Panc1 (cell line): Measurements from ENCODE around the gene LAMA5. TPM values are rescaled to one million over a fixed set of nuclear protein-coding genes. Genes with fewer than 3 reads are reported as not detected.
A peak's percentile ranks its signal among the peaks of the same experiment; 100 is the strongest.

ENCODE experiments used
- ATAC-seq: fragments of 200-7000 bp; cut with Tn5 transposase; 2 replicates; pipeline ENCODE4 v1.9.1; 2020; ENCODE audit warnings: mild to moderate bottlenecking, moderate library complexity
- BruUV-seq: library from RNA; stranded (reverse); fragments of 400-500 nt; replicated peaks from 2 replicates; lab custom pipeline; 2021; lab: Mats Ljungman, UMichigan
- CTCF ChIA-PET: fragments of 300-600 bp; sonication (Branson Sonifier 250); formaldehyde crosslinking; loops from one replicate; lab custom pipeline; 2022; ENCODE audit warnings: antibody characterized with exemption; lab: Charles Lee
- POLR2A ChIA-PET: fragments of 300-600 bp; sonication (Branson Sonifier 250); formaldehyde crosslinking; loops from one replicate; lab custom pipeline; 2022; ENCODE audit warnings: antibody characterized with exemption; lab: Charles Lee
- DNase-seq: peaks from one replicate; pipeline ENCODE4 v3.0.0-alpha.2; 2010; ENCODE audit warnings: low read depth, low spot score
- H3K27ac ChIP-seq: 2 replicates; pipeline ENCODE4 v1.5.1; 2011; ENCODE audit warnings: mild to moderate bottlenecking, low read length, inconsistent platforms
- H3K27me3 ChIP-seq: fragments of 200-500 bp; sonication (Bioruptor generic); 2 replicates; pipeline ENCODE4 v1.6.0; 2014; ENCODE audit warnings: low read length, inconsistent platforms; ENCODE audit not compliant: control insufficient read depth, insufficient read depth
- H3K36me3 ChIP-seq: fragments of 200-500 bp; sonication (Bioruptor generic); 2 replicates; pipeline ENCODE4 v1.5.1; 2014; ENCODE audit warnings: inconsistent platforms, mild to moderate bottlenecking, low read length, moderate library complexity; ENCODE audit not compliant: control insufficient read depth, insufficient read depth
- H3K4me1 ChIP-seq: 2 replicates; pipeline ENCODE4 v1.5.1; 2011; ENCODE audit warnings: inconsistent platforms, mild to moderate bottlenecking, low read length, moderate library complexity; ENCODE audit not compliant: control insufficient read depth, insufficient read depth
- H3K4me3 ChIP-seq, 2 experiments: 2 replicates each; pipeline ENCODE4 v1.5.1; 2011 to 2012; ENCODE audit warnings: low read depth in 2 of 2, low read length in 2 of 2, mild to moderate bottlenecking in 2 of 2, inconsistent platforms in 1 of 2, moderate library complexity in 1 of 2
- H3K9me3 ChIP-seq: fragments of 200-500 bp; sonication (Bioruptor generic); 2 replicates; pipeline ENCODE4 v1.5.1; 2014; ENCODE audit warnings: low read depth, mild to moderate bottlenecking, inconsistent platforms, low read length, moderate library complexity; ENCODE audit not compliant: control insufficient read depth, insufficient read depth
- POLR2AphosphoS5 ChIP-seq: IDR thresholded peaks from 2 replicates; pipeline ENCODE4 v1.6.1; 2012; ENCODE audit warnings: mild to moderate bottlenecking, low read depth, low read length, moderate library complexity
- SIN3A ChIP-seq: IDR thresholded peaks from 2 replicates; pipeline ENCODE4 v1.6.1; 2012; ENCODE audit warnings: low read depth, mild to moderate bottlenecking, low read length, moderate library complexity, borderline replicate concordance; ENCODE audit not compliant: insufficient read depth
- TCF7L2 ChIP-seq: IDR thresholded peaks from 2 replicates; pipeline ENCODE4 v1.6.1; 2011; ENCODE audit warnings: mild to moderate bottlenecking, low read depth, low read length, inconsistent platforms
- in situ Hi-C: cut with HindIII; loops from 2 replicates; pipeline ENCODE4 v1.10.0; 2016; ENCODE audit warnings: low sequenced_read_pairs, low pct_unique_long_range_greater_than_20kb
- intact Hi-C: fragments of 100-400 bp; cut with micrococcal nuclease; formaldehyde crosslinking; loops from one replicate; pipeline ENCODE4 v1.10.0; 2022; ENCODE audit not compliant: unreplicated experiment
- total RNA-seq: library from RNA; stranded (reverse); gene quantifications from one replicate; pipeline ENCODE4 v1.2.1, GENCODE V29; 2021; ENCODE audit not compliant: unreplicated experiment
- TF ChIP-seq, protein P1 (sequence below): fragments of 450-650 bp; IDR thresholded peaks from 2 replicates; pipeline ENCODE4 v1.5.1; 2017; ENCODE audit warnings: mild to moderate bottlenecking
- TF ChIP-seq, protein P2 (sequence below), 2 experiments: IDR thresholded peaks; 2 replicates each; pipeline ENCODE4 v1.6.1; 2011 to 2012; ENCODE audit warnings: low read depth in 2 of 2, control low read depth in 1 of 2, low read length in 1 of 2, mild to moderate bottlenecking in 1 of 2, moderate library complexity in 1 of 2; ENCODE audit not compliant: insufficient read depth in 1 of 2

LAMA5 gene
- total RNA-seq, 1 experiment from 2014 or later = 497 TPM

DNA sequence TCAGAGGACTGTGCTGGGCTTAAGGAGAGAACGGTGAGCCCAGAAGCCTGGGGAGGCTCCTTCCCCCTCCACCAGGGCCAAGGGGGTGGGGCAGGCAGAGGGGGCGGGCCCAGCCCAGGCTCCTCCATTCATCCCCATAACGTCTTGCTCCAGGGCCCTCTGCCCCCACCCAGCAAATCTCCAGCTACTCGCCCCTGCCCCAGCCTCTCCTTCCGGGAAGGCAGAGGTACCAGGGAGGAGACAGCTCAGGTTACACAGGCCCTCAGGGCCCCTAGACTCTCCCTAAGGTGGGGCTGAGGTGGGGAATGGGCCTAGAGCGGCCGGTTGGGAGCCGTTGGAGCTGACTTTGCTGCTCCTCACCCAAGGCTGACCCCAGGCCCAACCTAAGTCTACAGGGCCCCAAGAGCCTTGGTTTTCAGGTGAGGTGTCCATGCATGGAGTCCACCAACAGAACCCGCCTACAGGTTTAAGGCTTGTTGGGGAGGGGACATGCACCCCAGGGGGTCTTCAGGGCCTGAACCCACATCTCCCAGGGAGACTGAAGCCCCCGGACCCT is 1.2 kb downstream of the LAMA5 start:
- no peaks in the 10 kb centered on the region for H3K27me3 ChIP-seq
- in situ Hi-C loops = no loop called here

DNA sequence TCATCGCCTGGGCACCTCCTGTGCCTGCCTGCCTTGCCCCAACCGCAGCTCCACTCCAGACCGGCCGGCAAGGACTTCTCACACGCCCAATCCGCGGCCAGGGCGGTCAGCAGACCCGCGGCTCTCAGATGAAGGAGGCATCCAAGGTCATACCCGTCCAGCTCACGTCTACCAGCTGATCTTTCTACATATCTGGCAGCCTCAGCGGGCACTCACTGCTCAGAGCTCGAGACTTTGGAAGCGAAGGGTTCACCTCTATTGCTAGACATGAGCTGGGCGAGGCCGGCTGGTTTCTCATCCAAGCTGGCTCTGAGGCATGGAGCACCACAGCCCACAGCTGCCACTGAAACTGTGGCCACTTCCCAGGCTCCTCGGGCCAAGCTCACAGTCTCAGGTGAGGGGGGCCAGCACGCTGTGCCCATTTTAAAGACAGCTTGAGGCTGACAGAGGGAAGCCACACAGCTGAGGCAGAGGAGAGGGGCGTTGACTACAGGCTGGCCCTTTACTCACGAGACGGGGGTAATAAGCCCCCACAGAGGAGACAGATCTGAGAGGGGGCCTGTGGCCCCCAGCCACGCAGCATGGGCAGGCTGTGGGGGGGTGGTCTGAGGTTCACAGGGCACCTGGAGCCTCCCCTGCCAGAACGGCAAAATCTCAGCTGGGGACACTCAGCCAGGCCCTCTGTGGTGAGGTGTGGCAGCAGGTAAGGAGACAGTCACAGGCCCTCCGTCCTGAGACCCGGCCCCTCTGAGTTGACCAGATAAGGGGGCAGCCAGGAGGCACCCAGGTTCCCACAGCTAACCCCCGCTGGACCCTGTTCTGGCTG is 2.0 kb downstream of the LAMA5 start:
- Histone ChIP-seq H3K27me3 (no peaks in the 10 kb centered on the region), H3K36me3 (no peaks in the 10 kb centered on the region; the same call in 1 of the 2 replicates), H3K27ac (peak overlapping the region; percentile 88), H3K9me3 (no peaks in the 10 kb centered on the region), H3K4me3 (peak overlapping the region; percentile 89 to 96), H3K4me1 (peaks cover 70% of the 10 kb centered on the region)
- intact Hi-C loops (no loop called here), in situ Hi-C loops (no loop called here)
- ChIA-PET POLR2A (interaction anchor here (0.6 kb wide), 1 partner anchor 13 kb away, joined by 3 read pairs; no protein-coding TSS in a partner anchor), CTCF (interaction anchor here (0.6 to 1.3 kb wide), 4 partner anchors 10 to 209 kb away, joined by 3 to 6 read pairs (median 4); no protein-coding TSS in a partner anchor)
- TF ChIP-seq TCF7L2 = no peak
- TF ChIP-seq SIN3A = 0 out of 2 replicates have a peak, but pooled peaks have one; percentile 47
- no TSS peak for BruUV-seq
- no peak for ATAC-seq
- DNase-seq = no peak

More for the DNA sequence above, 1.2 kb downstream of the LAMA5 start:
- Histone ChIP-seq H3K4me1 (peaks cover 74% of the 10 kb centered on the region), H3K4me3 (peak overlapping the region; percentile 89 to 96), H3K27ac (peak overlapping the region; percentile 88), H3K9me3 (no peaks in the 10 kb centered on the region), H3K36me3 (no peaks in the 10 kb centered on the region; the same call in 1 of the 2 replicates)
- CTCF ChIA-PET = interaction anchor here (0.6 to 0.7 kb wide), 2 partner anchors 64 to 208 kb away, joined by 3 to 6 read pairs; no protein-coding TSS in a partner anchor
- DNase-seq = no peak
- intact Hi-C loops = no loop called here
- POLR2A ChIA-PET = no interaction called here
- ATAC-seq = peak; percentile 6; the same call in 1 of the 2 replicates
- TF ChIP-seq POLR2AphosphoS5 = no peak; the same call in none of the 2 replicates
- TF ChIP-seq, protein P1, sequence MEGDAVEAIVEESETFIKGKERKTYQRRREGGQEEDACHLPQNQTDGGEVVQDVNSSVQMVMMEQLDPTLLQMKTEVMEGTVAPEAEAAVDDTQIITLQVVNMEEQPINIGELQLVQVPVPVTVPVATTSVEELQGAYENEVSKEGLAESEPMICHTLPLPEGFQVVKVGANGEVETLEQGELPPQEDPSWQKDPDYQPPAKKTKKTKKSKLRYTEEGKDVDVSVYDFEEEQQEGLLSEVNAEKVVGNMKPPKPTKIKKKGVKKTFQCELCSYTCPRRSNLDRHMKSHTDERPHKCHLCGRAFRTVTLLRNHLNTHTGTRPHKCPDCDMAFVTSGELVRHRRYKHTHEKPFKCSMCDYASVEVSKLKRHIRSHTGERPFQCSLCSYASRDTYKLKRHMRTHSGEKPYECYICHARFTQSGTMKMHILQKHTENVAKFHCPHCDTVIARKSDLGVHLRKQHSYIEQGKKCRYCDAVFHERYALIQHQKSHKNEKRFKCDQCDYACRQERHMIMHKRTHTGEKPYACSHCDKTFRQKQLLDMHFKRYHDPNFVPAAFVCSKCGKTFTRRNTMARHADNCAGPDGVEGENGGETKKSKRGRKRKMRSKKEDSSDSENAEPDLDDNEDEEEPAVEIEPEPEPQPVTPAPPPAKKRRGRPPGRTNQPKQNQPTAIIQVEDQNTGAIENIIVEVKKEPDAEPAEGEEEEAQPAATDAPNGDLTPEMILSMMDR = no peak
- TF ChIP-seq, protein P2, sequence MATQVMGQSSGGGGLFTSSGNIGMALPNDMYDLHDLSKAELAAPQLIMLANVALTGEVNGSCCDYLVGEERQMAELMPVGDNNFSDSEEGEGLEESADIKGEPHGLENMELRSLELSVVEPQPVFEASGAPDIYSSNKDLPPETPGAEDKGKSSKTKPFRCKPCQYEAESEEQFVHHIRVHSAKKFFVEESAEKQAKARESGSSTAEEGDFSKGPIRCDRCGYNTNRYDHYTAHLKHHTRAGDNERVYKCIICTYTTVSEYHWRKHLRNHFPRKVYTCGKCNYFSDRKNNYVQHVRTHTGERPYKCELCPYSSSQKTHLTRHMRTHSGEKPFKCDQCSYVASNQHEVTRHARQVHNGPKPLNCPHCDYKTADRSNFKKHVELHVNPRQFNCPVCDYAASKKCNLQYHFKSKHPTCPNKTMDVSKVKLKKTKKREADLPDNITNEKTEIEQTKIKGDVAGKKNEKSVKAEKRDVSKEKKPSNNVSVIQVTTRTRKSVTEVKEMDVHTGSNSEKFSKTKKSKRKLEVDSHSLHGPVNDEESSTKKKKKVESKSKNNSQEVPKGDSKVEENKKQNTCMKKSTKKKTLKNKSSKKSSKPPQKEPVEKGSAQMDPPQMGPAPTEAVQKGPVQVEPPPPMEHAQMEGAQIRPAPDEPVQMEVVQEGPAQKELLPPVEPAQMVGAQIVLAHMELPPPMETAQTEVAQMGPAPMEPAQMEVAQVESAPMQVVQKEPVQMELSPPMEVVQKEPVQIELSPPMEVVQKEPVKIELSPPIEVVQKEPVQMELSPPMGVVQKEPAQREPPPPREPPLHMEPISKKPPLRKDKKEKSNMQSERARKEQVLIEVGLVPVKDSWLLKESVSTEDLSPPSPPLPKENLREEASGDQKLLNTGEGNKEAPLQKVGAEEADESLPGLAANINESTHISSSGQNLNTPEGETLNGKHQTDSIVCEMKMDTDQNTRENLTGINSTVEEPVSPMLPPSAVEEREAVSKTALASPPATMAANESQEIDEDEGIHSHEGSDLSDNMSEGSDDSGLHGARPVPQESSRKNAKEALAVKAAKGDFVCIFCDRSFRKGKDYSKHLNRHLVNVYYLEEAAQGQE (IDR thresholded peaks at IDR 0.05; ENCODE audit: insufficient read depth in 1 of 2, low read depth in 2 of 2, low read length in 1 of 2) = no peak
- no peak for TF ChIP-seq SIN3A
- no peak for TF ChIP-seq TCF7L2
- BruUV-seq = no TSS peak
